HG02884 (cell line): ENCODE measurements around the gene POT1.
A peak's percentile ranks its signal among the peaks of the same experiment; 100 is the strongest.

ENCODE experiments used
- ATAC-seq: cut with Tn5 transposase; IDR thresholded peaks from one replicate; pipeline ENCODE4 v1.9.1; 2021; ENCODE audit warnings: mild to moderate bottlenecking, moderate library complexity; ENCODE audit not compliant: unreplicated experiment

POT1 gene

DNA sequence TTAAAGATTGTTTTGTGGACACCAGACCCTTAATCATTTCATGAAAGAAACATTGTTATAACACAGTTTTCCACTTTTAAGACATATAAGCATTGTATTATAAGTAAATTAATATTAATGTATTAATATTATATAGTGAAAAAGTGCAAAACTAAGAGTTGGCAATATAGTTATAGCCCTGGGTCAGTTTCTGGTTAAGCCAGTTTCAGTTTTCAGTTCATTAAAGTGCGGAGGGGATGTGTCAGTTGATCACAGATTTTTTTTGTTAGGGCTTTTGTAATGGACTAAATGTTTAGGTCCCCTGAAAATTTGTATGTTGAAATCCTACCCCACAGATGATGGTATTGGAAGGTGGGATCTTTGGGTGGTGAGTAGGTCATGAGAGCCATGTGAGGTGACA lies 118.3 kb downstream of the POT1 start:
- no peak for ATAC-seq

DNA sequence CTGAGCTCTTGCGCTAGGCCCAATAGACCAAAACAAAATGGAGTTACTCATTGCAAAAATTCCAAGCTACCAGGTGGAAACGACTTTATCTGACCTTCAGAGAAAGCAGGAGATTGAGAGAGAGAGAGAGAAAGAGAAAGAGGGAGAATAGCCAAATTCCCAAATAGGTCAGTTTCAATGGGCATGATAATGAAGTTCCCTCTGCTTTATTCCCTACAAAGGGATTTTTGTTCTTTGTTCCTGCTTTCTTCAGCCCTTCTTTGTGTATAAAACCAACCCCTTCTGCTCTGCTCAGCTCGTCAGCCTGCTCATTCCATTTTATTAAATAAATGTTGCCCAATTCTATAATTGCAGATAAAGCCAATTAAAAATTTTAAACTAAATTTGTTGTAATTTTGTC lies 119.0 kb downstream of the POT1 start:
- no peak for ATAC-seq

DNA sequence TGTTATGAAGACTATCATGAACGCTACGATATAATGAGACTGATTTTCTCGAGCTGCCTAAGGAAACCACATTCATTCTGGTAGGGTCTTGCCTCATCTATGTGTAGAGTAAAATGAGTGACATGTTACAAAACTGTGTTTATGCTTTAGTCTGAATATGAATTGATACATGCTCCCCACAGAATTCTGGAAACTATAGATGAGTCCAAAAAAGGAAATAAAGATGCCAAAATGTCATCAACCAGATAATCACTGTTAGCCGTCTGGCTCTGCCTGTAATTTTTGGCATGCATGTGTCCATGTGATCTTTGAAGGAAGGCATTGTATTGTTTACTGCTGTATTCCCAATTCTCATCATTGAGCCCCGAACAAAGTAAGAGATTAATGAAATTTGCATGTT lies 121.4 kb downstream of the POT1 start:
- ATAC-seq = no peak

DNA sequence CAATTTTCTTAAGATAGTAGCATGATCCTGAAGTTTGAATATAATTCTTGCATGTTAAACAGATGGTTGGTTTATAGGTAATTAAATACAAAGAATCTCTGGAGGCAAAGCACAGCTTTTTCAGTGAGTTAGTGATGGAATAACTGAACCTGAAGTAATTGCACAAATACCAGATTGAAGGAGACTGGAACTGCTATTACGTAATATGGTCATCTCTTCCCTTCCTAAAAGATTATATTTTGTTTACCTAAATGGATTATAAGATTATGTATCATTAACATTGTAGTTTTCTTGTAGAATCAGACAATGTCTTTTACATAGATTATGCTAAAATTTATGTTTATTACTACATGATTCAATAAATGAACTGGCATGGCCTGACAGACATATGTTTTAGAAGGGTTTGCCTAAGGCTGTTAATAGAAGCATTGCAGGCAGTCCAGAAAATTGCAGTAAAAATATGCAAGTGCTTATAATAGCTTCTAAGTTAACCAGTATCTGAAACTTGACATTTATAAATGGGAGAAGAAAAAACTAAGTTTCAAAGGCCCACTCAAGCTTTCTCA lies 128.2 kb downstream of the POT1 start:
- no peak for ATAC-seq

DNA sequence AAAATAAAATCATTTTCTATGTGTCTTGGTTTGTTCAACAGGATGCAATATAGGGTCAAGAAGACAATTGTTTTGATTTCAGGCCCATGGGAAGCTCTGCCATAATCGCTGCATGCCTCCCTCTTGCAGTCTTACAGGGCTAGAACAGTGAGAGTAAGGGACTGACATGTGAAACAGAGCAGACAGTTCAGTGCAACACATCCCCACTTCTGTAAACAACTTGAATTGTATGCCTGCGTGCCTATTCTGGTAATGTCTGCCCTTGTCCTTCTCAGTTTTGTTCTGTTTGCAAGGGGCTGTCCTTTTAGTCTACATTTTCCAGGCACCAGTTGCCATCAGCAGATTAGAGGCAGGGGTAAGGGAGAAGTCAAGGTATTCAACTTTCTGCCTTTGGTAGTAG lies 129.2 kb downstream of the POT1 start:
- ATAC-seq = no peak

DNA sequence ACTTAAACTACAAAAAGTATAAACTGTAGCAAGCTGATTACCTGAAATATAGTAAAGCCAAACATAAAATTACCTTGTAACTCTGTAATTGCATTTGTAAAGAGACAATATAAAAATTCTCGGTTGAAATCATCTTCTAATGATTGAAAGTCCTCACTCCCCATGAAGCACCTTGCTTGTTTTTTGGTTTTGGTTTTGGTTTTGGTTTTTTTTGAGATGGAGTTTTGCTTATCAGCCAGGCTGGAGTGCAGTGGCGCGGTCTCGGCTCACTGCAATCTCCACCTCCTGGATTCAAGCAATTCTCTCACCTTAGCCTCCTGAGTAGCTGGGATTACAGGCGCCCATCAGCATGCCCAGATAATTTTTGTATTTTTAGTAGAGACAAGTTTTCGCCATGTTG lies 130.2 kb downstream of the POT1 start:
- no peak for ATAC-seq

DNA sequence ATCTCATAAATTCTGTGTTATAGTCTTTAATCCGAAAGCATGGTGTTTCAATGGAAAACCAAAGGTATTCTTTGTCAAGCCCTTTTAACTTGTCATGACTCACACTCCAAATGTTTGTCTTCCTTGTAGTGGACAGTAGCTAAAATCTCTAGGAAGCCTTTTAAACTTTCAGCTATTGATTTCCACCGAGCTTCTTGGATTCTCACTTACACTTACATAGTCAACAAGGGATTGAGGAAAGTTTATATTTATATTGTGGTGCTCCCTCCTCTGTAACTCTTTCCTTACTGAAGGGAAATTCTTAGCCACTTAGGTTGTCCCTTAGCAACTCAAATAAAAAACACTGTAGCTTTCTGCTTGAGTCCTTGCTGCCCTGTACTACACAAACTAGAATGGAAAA lies 132.9 kb downstream of the POT1 start:
- no peak for ATAC-seq

DNA sequence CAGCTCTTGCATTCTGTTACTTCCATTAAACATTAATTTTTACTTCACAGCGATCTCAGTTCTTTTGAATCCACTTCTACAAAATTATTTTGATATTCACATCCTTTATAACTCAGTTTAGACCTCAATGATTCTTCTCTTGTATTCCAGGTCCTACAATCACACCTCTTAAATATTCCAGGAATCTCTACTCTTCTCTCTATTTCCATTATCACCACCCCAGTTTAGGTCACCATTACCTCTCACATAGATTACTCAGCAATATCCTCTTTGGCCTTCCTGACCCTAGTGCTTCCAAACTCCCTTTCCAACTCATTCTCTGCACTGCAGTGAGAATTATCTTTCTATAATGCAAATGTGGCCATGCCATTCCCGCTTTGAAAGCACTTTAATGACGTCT lies 136.9 kb downstream of the POT1 start:
- no peak for ATAC-seq

DNA sequence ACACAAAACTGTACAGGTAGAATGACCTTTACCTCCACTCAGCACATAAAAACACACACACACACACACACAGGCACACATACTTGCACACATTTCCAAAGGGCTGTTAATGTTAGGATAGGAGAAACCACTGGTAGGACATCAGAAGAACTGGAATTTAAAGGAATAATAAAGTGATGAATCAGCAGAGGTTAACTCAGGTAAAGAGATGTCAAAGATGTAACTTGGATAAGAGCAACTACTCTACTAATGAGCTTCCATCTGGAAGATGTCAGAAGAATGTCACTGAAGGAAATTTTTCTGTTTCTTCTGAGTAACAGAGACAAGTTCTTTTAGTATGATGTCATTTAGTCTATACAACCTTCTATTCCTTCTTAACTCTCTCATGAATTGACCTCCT lies 137.6 kb downstream of the POT1 start:
- ATAC-seq = no peak

DNA sequence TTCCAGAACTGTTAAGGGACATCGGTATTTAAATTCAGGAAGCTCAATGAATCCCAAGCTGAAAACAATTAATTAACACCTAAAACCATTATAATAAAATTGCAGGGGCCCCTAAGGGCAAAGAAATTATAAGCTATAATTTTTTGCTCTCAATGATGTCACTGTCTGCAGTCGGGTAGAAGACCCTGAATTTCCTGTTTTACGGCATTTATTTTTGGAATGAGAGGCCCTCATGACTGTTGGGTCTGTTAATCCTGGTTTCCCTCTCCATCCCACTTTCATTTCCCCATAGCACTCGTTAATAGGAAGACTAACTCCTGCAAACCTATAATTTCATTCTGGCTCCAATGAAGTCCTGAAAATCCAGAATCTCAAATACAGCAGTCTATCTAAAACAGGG lies 138.2 kb downstream of the POT1 start:
- no peak for ATAC-seq

DNA sequence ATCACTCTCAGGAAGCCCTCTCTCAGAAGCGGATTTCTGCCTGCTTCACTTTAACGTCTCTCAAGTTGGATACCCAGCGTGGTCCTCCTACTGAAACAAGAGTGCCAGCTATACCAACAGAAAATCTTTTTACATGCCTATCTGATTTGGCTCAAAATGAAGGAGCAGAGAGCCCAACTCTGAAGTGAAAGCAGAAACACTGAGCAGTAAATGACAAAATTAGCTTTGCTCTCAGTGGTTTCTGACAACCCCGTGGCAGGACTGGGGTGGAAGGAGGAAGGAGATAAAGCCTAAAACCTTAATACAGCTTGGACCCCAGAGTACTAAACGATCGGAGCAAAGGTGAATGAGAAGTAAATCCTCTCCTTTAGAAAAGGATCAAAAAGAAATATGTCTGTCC lies 139.0 kb downstream of the POT1 start:
- no peak for ATAC-seq

DNA sequence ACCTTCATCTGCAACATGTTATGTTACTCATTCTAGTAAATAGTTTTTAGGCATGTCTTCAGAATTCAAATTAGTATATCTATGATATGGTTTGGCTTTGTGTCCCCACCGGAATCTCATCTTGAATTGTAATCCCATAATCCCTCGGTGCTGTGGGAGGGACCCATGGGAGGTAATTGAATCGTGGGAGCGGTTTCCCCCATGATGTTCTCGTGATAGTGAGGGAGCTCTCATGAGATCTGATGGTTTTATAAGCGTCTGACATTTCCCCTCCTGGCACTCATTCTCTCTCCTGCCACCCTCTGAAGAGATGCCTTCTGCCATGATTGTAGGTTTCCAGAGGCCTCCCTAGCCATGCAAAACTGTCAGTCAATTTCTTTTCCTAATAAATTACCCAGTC lies 143.6 kb downstream of the POT1 start:
- no peak for ATAC-seq

DNA sequence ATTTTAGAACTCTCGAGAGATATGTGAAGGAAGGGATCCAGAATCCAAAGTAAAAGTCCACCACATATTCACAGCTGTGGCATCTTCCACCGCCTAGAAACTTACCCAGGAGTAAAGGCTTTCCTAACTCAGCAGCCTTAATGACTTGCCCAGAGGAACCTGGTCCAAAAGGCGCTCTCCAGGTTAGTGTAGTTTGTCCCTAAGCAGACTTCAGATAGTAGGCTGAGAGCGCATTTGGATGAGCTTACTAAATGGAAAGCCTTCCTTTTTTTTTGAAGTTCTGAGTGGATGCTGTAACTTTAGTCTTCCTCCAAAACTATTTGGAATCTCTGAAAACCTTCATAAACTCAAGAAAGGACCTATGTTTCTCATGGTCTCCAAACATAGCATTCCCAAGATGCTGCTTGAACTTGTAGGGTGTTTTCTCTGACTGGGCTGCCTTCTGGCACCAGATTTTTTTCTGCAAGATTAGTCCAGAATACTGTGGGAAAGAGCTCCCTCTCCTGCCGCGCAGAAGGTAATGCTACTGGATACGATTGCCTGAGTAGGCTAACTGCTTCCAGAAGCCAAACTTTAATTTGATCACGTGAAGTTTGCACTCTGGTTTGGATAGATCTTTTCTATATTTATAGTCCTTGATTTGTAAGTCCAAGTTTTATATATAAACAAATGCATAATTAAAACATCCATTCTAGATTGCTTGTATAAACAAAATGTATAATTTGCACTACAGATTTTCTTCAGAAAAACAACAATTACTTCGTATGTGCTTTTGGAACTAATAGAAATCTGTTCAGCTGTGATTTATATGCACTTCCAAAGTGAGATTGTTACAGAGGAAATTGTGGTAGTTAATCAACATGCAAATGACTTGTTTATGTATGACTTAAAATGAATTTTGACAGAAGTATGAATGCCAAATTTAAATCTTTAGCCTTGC lies 144.5 kb downstream of the POT1 start:
- ATAC-seq = peak; percentile 90

DNA sequence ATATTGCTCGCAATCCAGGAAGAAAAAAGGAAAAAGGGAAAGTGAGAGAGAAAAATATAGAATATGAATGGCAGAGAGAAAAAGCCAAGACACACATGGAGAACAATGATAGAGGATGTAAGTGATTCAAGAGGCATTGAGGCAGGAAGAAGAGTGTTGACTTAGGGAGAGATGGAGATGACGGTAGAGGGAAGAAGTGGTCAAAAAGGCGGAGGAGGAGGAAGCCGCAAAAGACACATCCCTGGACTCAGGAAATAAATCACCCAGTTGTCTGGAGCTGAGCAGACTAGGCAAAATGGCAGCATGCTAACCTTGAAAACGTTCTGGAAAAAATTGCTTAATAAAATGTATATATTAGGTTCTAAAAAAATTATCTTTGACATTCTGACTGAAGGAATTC lies 146.4 kb downstream of the POT1 start:
- ATAC-seq = no peak

DNA sequence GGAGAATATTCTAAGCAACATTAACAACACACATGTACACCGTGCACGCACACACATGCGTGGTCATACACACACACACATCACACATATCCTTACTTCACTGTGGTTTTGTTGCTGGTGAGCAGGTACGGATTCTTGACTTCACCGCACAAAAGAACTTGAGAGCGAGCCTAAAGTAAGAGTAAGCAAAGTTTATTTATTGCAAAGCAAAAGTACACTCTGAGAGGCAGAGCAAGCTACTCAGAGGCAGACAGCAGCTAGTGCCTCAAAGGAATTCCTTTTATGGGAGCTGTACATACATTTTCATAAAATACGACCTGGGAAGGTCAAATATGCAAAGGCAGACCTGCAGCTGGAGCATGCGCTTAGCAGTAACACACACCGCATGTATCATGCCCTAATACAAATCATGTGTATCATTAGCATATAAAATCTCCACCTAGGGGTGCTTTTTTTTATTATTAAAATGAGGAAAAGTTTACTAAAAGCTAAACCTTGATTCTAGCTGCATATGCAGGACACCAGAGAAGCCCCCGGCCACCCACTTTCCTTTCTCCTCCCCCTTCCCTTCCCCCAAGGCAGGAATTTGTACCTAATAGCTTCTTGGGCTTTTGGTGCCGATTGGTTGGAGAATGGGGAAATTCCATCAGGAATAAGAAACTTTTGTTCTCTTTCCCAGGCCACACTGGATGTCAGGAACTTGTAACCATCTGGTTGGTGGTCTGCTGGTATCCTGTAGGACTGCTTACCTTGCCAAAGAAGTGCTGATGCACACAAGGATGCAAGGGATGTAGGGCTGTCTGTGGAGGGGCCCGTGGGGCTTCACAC lies 147.5 kb downstream of the POT1 start:
- ATAC-seq = no peak

DNA sequence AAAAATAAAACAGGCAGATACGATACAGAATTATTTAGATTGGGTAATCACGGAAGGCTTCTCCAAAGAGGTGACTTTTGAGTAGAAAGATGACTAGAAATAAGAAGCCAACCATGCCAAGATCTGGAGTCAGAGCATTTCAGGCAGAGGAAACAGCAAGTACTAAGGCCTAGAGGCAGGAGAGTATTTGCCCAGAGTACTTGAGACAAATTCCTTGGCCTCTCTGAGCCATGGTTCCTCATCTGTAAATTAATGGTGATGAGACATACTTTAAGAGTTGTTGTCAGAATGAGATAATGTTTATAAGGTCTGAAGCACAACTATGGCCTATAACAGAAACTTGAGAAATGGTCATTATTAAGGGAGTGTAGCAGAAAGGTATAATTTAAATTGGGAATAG lies 148.2 kb downstream of the POT1 start:
- ATAC-seq = no peak

DNA sequence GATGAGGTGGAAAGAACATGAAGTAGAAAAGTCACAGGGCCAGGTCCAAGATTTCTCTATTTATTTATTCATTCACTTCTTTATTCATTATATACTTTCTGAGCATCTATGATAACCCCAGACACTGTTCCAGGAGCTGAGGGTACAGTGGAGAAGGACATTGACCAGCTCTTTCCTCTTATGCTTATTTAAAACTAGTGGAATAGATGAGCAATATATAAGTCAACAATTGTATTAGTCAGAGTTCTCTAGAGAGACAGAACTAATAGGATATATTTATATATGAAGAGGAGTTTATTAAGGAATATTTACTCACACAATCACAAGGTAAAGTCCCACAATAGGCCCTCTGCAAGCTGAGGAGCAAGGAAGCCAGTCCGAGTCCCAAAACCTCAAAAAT lies 149.0 kb downstream of the POT1 start:
- no peak for ATAC-seq

DNA sequence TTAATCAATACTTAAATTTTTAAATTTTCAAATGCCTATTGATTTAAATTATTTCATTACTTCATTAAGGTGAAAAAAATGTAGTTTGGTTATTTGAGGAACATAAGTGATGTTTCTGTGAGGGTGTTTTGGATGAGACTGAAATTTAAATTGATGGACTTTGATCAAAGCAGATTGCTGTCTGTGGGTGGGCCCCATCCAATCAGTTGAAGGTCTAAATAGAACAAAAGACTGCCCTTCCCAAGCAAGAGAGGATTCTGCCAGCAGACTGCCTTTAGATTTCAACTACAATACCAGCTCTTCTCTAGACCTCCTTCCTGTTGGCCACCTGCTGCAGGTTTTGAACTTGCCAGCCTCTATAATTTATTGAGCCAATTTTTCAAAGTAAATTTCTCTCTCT lies 149.6 kb downstream of the POT1 start:
- no peak for ATAC-seq

DNA sequence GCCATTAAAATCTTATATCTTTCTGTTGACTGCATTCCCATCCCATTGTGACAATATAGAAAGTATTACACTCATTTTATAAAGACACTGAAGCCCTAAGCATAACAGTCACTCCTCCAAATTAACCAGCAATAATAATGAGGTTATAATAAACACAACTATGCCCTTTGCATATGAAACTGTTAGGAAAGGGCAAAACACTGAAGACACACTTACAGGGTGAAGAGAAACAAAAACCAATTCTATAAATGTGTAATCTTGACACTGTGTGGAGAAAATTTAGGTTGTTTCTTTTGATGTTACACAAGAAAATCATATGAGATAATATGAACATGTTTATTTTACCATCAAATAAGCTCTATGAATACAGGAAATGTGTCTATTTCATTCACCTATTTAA lies 150.0 kb downstream of the POT1 start:
- no peak for ATAC-seq

DNA sequence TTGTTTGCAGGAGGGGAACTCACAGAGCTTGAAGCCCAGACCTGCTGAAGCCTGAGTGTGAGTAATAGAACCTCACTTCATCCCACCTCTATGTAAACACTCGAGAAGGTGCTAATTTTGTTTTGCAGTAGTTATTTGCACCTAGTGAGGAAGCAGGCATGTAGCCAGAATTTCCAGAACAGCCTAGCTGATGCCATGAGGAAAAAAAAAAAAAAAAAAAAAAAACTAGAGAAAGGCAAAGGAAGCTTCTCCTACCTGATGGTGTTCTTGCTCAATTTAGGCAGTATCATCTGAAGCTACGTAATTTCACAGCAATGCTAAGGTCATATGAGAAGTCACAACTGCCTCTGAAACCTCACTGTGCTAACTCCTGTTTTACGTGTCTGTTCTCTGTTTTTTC lies 150.4 kb downstream of the POT1 start:
- no peak for ATAC-seq

DNA sequence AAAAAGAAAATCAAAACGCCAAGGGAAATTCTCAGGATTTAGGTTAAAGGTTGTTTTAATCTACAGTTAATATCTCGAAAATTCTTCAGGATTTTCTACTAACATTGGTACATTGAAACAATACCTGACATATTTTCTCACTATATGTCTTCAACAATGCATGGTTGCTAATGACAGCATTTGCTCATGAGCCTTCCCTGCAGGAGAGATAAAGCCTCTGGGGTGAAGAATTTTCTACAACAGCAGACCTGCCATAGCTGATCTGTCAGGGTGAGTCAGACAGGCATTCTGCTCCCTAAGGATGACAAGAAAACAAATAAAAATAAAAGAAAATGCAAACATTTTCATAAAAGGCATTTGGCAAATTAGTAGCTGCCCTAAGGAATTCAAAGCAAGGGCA lies 152.4 kb downstream of the POT1 start:
- no peak for ATAC-seq

DNA sequence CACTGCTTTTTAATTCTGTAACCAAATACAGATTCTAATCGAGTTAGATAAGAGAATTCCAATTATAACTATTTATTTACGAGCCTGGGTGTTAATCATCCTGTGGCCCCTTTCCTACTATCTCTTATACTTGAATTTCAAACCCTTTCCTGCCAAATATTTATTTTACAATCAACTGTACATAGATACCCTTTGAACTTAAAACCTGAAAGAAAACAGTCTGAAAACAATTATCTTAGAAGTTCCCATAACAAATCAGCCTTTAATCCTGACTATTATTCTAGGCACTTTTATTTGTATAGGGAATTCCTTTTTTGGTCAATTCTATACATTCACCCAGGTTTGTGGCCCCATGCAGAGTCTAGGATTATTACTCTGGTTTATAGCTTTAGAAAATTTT lies 153.5 kb downstream of the POT1 start:
- no peak for ATAC-seq
